ENCODE results near the gene F2RL2.

F2RL2 gene

GRCh38 chr5:76649140-76649539, 25.9 kb upstream of the F2RL2 start:
- no peak overlapping the region for H2AFZ ChIP-seq (ENCODE audit: low read depth)
- peaks cover 11% of the 10 kb centered on the region; the same call in 1 of the 2 replicates for H3K36me3 ChIP-seq (ENCODE audit: insufficient read depth)
- TF ChIP-seq CTCF (conservative IDR thresholded peaks at IDR 0.05; ENCODE audit: low read depth, low read length): no peak
- H4K20me1 ChIP-seq (ENCODE audit: insufficient read depth): no peaks in the 10 kb centered on the region
- no peak overlapping the region for H3K9ac ChIP-seq
- no peak overlapping the region for H3K4me2 ChIP-seq
- H3K27me3 ChIP-seq (ENCODE audit: insufficient read depth, low read depth): no peaks in the 10 kb centered on the region
- H3K4me1 ChIP-seq (ENCODE audit: low read depth, poor library complexity, severe bottlenecking): no peaks in the 10 kb centered on the region
- no peaks in the 10 kb centered on the region for H3K79me2 ChIP-seq (ENCODE audit: insufficient read depth, low read depth)
- no peak overlapping the region for H3K27ac ChIP-seq
- H3K4me3 ChIP-seq (IDR thresholded peaks at IDR 0.05; ENCODE audit: insufficient read depth, low read depth, low read length): no peak overlapping the region

- Histone ChIP-seq H3K27me3 (ENCODE audit: insufficient read depth, low read depth) (no peaks in the 10 kb centered on the region), H3K27ac (no peak overlapping the region), H4K20me1 (ENCODE audit: insufficient read depth) (no peaks in the 10 kb centered on the region), H2AFZ (ENCODE audit: low read depth) (no peak overlapping the region), H3K79me2 (ENCODE audit: insufficient read depth, low read depth) (no peaks in the 10 kb centered on the region), H3K36me3 (ENCODE audit: insufficient read depth) (peaks cover 8% of the 10 kb centered on the region; the same call in 1 of the 2 replicates), H3K4me1 (ENCODE audit: low read depth, poor library complexity, severe bottlenecking) (peaks cover 23% of the 10 kb centered on the region), H3K4me2 (no peak overlapping the region), H3K4me3 (IDR thresholded peaks at IDR 0.05; ENCODE audit: insufficient read depth, low read depth, low read length) (no peak overlapping the region), H3K9ac (no peak overlapping the region)
- TF ChIP-seq CTCF (conservative IDR thresholded peaks at IDR 0.05; ENCODE audit: low read depth, low read length): no peak
These were observed 20.2 kb upstream of the F2RL2 start for GRCh38 chr5:76643371-76643770.

- Histone ChIP-seq H4K20me1 (ENCODE audit: insufficient read depth) (no peaks in the 10 kb centered on the region), H3K79me2 (ENCODE audit: insufficient read depth, low read depth) (no peaks in the 10 kb centered on the region), H3K4me2 (no peak overlapping the region), H3K9ac (no peak overlapping the region), H3K27ac (no peak overlapping the region), H2AFZ (ENCODE audit: low read depth) (no peak overlapping the region), H3K4me1 (ENCODE audit: low read depth, poor library complexity, severe bottlenecking) (peaks cover 32% of the 10 kb centered on the region), H3K27me3 (ENCODE audit: insufficient read depth, low read depth) (no peaks in the 10 kb centered on the region), H3K4me3 (IDR thresholded peaks at IDR 0.05; ENCODE audit: insufficient read depth, low read depth, low read length) (no peak overlapping the region), H3K36me3 (ENCODE audit: insufficient read depth) (peaks cover 7% of the 10 kb centered on the region; the same call in 1 of the 2 replicates)
- no peak for TF ChIP-seq CTCF (conservative IDR thresholded peaks at IDR 0.05; ENCODE audit: low read depth, low read length)
These were observed 19.3 kb upstream of the F2RL2 start for GRCh38 chr5:76642390-76643040.

GRCh38 chr5:76641514-76642120, 18.4 kb upstream of the F2RL2 start:
- H3K79me2 ChIP-seq (ENCODE audit: insufficient read depth, low read depth): no peaks in the 10 kb centered on the region
- H3K4me3 ChIP-seq (IDR thresholded peaks at IDR 0.05; ENCODE audit: insufficient read depth, low read depth, low read length): no peak overlapping the region
- H4K20me1 ChIP-seq (ENCODE audit: insufficient read depth): no peaks in the 10 kb centered on the region
- no peak overlapping the region for H2AFZ ChIP-seq (ENCODE audit: low read depth)
- no peak overlapping the region for H3K4me2 ChIP-seq
- TF ChIP-seq CTCF (conservative IDR thresholded peaks at IDR 0.05; ENCODE audit: low read depth, low read length): peak; percentile 96
- no peaks in the 10 kb centered on the region for H3K27me3 ChIP-seq (ENCODE audit: insufficient read depth, low read depth)
- H3K27ac ChIP-seq: no peak overlapping the region
- no peak overlapping the region for H3K9ac ChIP-seq
- H3K36me3 ChIP-seq (ENCODE audit: insufficient read depth): peaks cover 7% of the 10 kb centered on the region; the same call in 1 of the 2 replicates
- peaks cover 41% of the 10 kb centered on the region for H3K4me1 ChIP-seq (ENCODE audit: low read depth, poor library complexity, severe bottlenecking)

Data from KMS-11 (cell line).